MM.1S (cell line): Measurements from ENCODE around the gene SLC6A9.

Source experiments
- DNase-seq: peaks from one replicate; pipeline ENCODE4 v3.0.0-alpha.2; 2015
- H2AFZ ChIP-seq: fragments of 300-600 bp; sonication (generic); 2 replicates; pipeline ENCODE4 v1.6.0; 2016; ENCODE audit warnings: antibody characterized with exemption, low read length
- H3F3A ChIP-seq: fragments of 300-600 bp; sonication (generic); 2 replicates; pipeline ENCODE4 v1.6.1; 2016; ENCODE audit warnings: mild to moderate bottlenecking, antibody characterized with exemption, low read length, moderate library complexity, mixed read lengths; ENCODE audit not compliant: insufficient read depth
- H3K27ac ChIP-seq: fragments of 300-600 bp; sonication (generic); 2 replicates; pipeline ENCODE4 v1.5.1; 2016; ENCODE audit warnings: mild to moderate bottlenecking, low read length
- H3K27me3 ChIP-seq: fragments of 300-600 bp; sonication (generic); replicated peaks from 2 replicates; pipeline ENCODE4 v1.6.0; 2016; ENCODE audit warnings: low read length; ENCODE audit not compliant: insufficient read depth
- H3K36me3 ChIP-seq: fragments of 300-600 bp; sonication (generic); replicated peaks from 2 replicates; pipeline ENCODE4 v1.6.1; 2016; ENCODE audit warnings: mild to moderate bottlenecking, low read length, mixed read lengths; ENCODE audit not compliant: insufficient read depth
- H3K4me1 ChIP-seq: fragments of 300-600 bp; sonication (generic); 2 replicates; pipeline ENCODE4 v1.6.1; 2016; ENCODE audit warnings: low read length, mixed read lengths
- H3K4me2 ChIP-seq: fragments of 300-600 bp; sonication (generic); 2 replicates; pipeline ENCODE4 v1.6.0; 2016; ENCODE audit warnings: low read depth, low read length
- H3K4me3 ChIP-seq: fragments of 300-600 bp; sonication (generic); 2 replicates; pipeline ENCODE4 v1.5.1; 2016; ENCODE audit warnings: low read length, mixed read lengths
- H3K79me2 ChIP-seq: fragments of 300-600 bp; sonication (generic); 2 replicates; pipeline ENCODE4 v1.6.1; 2016; ENCODE audit warnings: mixed run types, low read length, mixed read lengths
- H3K9ac ChIP-seq: fragments of 300-600 bp; sonication (generic); 2 replicates; pipeline ENCODE4 v1.6.1; 2016; ENCODE audit warnings: low read length, mixed read lengths
- H3K9me2 ChIP-seq: fragments of 300-600 bp; sonication (generic); replicated peaks from 2 replicates; pipeline ENCODE4 v1.6.1; 2016; ENCODE audit warnings: mild to moderate bottlenecking, low read length, mixed read lengths; ENCODE audit not compliant: insufficient read depth
- H3K9me3 ChIP-seq: fragments of 300-600 bp; sonication (generic); replicated peaks from 2 replicates; pipeline ENCODE4 v1.6.1; 2016; ENCODE audit warnings: mild to moderate bottlenecking, low read length, mixed read lengths; ENCODE audit not compliant: insufficient read depth
- H4K20me1 ChIP-seq: fragments of 300-600 bp; sonication (generic); 2 replicates; pipeline ENCODE4 v1.6.1; 2016; ENCODE audit warnings: mild to moderate bottlenecking, low read length, moderate library complexity, mixed read lengths; ENCODE audit not compliant: insufficient read depth
- EZH2 ChIP-seq: fragments of 300-600 bp; sonication (generic); optimal IDR thresholded peaks from 2 replicates; pipeline ENCODE3; 2017; ENCODE audit warnings: low read depth, mild to moderate bottlenecking, antibody characterized with exemption, low read length, mixed read lengths
- EZH2phosphoT487 ChIP-seq: fragments of 300-600 bp; sonication (generic); IDR thresholded peaks from 2 replicates; pipeline ENCODE4 v1.6.1; 2018; ENCODE audit warnings: antibody characterized with exemption, low read length
- TF ChIP-seq, protein P1 (sequence below): fragments of 300-600 bp; sonication (generic); IDR thresholded peaks from 2 replicates; pipeline ENCODE4 v1.5.1; 2016; ENCODE audit warnings: antibody characterized with exemption, low read length, mixed read lengths

SLC6A9 gene

GRCh38 chr1:43960798-43961197 is 70.5 kb downstream of the SLC6A9 start:
- no peak overlapping the region for H3K4me2 ChIP-seq
- no peaks in the 10 kb centered on the region for H3K4me1 ChIP-seq
- H3K36me3 ChIP-seq: no peaks in the 10 kb centered on the region
- H2AFZ ChIP-seq: no peak overlapping the region
- H3K9me2 ChIP-seq: no peaks in the 10 kb centered on the region
- no peak overlapping the region for H3K9ac ChIP-seq
- no peaks in the 10 kb centered on the region for H3K9me3 ChIP-seq
- TF ChIP-seq, protein P1, sequence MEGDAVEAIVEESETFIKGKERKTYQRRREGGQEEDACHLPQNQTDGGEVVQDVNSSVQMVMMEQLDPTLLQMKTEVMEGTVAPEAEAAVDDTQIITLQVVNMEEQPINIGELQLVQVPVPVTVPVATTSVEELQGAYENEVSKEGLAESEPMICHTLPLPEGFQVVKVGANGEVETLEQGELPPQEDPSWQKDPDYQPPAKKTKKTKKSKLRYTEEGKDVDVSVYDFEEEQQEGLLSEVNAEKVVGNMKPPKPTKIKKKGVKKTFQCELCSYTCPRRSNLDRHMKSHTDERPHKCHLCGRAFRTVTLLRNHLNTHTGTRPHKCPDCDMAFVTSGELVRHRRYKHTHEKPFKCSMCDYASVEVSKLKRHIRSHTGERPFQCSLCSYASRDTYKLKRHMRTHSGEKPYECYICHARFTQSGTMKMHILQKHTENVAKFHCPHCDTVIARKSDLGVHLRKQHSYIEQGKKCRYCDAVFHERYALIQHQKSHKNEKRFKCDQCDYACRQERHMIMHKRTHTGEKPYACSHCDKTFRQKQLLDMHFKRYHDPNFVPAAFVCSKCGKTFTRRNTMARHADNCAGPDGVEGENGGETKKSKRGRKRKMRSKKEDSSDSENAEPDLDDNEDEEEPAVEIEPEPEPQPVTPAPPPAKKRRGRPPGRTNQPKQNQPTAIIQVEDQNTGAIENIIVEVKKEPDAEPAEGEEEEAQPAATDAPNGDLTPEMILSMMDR: no peak
- TF ChIP-seq EZH2phosphoT487 (no peak), EZH2 (no peak)
- no peak for DNase-seq
- no peaks in the 10 kb centered on the region for H4K20me1 ChIP-seq
- no peaks in the 10 kb centered on the region for H3K27me3 ChIP-seq
- H3K27ac ChIP-seq: no peak overlapping the region
- H3K79me2 ChIP-seq: no peaks in the 10 kb centered on the region
- no peaks in the 10 kb centered on the region; the same call in 1 of the 2 replicates for H3F3A ChIP-seq
- H3K4me3 ChIP-seq: no peak overlapping the region

DNA sequence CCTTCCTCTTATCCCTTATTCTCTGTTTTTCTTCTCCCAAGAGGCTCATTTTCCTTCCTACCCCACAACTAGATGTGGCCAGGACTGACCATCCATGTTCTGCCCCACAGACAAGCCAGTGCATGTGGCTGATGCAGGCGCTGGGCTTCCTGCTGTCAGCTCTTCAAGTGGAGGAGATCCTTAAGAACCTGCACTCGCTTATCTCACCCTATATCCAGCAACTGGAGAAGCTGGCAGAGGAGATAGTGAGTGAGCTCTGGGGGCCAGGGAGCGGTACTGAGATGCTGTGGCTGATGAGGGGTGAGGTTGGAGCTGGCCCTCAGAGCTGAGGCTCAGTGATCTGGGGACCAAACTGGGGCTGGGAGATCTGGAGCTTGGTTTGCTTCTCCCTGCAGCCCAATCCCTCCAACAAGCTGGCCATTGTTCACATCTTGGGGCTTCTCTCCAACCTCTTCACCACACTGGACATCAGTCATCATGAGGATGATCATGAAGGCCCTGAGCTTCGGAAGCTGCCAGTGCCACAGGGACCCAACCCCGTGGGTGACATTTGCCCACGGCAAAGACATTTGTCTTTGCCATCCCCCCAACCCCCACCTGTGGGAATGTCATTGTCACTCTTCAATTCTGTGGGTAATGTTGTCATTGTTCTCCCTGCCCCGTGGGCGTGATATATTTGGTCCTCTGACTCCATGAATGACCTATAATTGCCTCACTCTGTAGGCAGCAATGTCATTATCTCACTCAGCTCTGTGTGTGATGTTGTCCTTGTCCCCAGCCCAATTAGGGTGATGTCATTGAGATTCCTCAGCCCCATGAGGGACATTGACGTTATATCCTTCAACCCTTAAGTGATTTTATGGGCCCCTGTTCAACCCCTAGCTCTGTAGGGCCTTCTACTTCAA is 72.7 kb downstream of the SLC6A9 start:
- DNase-seq: no peak
- H2AFZ ChIP-seq: no peak overlapping the region
- H3K79me2 ChIP-seq: no peaks in the 10 kb centered on the region
- H3K9me3 ChIP-seq: no peaks in the 10 kb centered on the region
- H3K4me2 ChIP-seq: no peak overlapping the region
- H3K9ac ChIP-seq: no peak overlapping the region
- no peaks in the 10 kb centered on the region for H3K9me2 ChIP-seq
- no peaks in the 10 kb centered on the region for H4K20me1 ChIP-seq
- H3K36me3 ChIP-seq: no peaks in the 10 kb centered on the region
- TF ChIP-seq EZH2 (no peak), EZH2phosphoT487 (no peak)
- TF ChIP-seq, protein P1: no peak
- H3K27me3 ChIP-seq: no peaks in the 10 kb centered on the region
- H3F3A ChIP-seq: no peaks in the 10 kb centered on the region; the same call in 1 of the 2 replicates
- H3K4me3 ChIP-seq: no peak overlapping the region
- H3K4me1 ChIP-seq: no peaks in the 10 kb centered on the region
- H3K27ac ChIP-seq: no peak overlapping the region

GRCh38 chr1:43957407-43958040 is 73.7 kb downstream of the SLC6A9 start:
- DNase-seq: no peak
- Histone ChIP-seq H3K27me3 (no peaks in the 10 kb centered on the region), H3F3A (no peaks in the 10 kb centered on the region), H4K20me1 (no peaks in the 10 kb centered on the region), H3K4me1 (no peaks in the 10 kb centered on the region), H3K4me3 (no peak overlapping the region), H3K27ac (no peak overlapping the region), H3K9ac (no peak overlapping the region), H2AFZ (no peak overlapping the region), H3K9me2 (no peaks in the 10 kb centered on the region), H3K36me3 (no peaks in the 10 kb centered on the region), H3K79me2 (no peaks in the 10 kb centered on the region), H3K4me2 (no peak overlapping the region), H3K9me3 (no peaks in the 10 kb centered on the region)
- TF ChIP-seq EZH2phosphoT487: no peak
- TF ChIP-seq, protein P1: no peak
- no peak for TF ChIP-seq EZH2
